Inflammatory macrophage treated with lipopolysaccharide for 1 hour (primary cell): ENCODE measurements around the gene POTEI.
"Not testable (repeated sequence)": the region's sequence is repeated elsewhere in the genome, so short reads cannot be mapped to it uniquely, and the experiment has no call there.

ENCODE experiments used
- DNase-seq, 2 donors: peaks; one replicate each; pipeline ENCODE4 v3.0.0-alpha.2; 2020 to 2022

Gene POTEI

GRCh38 chr2:130454712-130455083 lies 54.4 kb downstream of the POTEI start:
- not testable (repeated sequence) for DNase-seq

- DNase-seq: not testable (repeated sequence)
These were observed 55.0 kb downstream of the POTEI start for GRCh38 chr2:130453955-130454711.

GRCh38 chr2:130452897-130453296 lies 56.2 kb downstream of the POTEI start:
- not testable (repeated sequence) for DNase-seq

GRCh38 chr2:130451823-130452222 lies 57.3 kb downstream of the POTEI start:
- not testable (repeated sequence) for DNase-seq

- not testable (repeated sequence) for DNase-seq
These were observed 57.9 kb downstream of the POTEI start for GRCh38 chr2:130451278-130451677.

GRCh38 chr2:130450366-130450765 lies 58.8 kb downstream of the POTEI start:
- DNase-seq: not testable (repeated sequence)

- DNase-seq: peak; percentile 16 to 42
These were observed 81.5 kb downstream of the POTEI start for GRCh38 chr2:130427631-130428030.

GRCh38 chr2:130418845-130419244 lies 90.3 kb downstream of the POTEI start:
- DNase-seq: not testable (repeated sequence)

GRCh38 chr2:130416693-130417092 lies 92.4 kb downstream of the POTEI start:
- DNase-seq: not testable (repeated sequence)
